Measurements from ENCODE around the gene ADGRL1. TPM values are rescaled to one million over a fixed set of nuclear protein-coding genes. Genes with fewer than 3 reads are reported as not detected.

Gene ADGRL1
- total RNA-seq, 4 donors from 2014 or later, result 0.76 to 3.5 (median 1.2) TPM

DNA sequence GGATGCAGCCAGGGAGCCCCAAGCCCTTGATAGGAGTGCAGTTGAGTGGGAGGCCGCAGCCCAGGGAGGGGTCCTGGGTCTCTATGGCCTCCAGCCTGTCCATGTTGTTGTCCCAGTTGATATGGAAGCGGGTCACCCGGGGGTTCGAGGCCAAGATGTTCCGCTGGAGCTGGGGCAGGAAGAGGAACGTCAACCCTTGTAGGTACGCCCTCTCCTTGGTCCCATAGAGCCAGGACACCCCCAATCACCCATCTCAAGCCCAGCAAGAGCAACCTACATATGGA lies 85.5 kb downstream of the ADGRL1 start:
- in situ Hi-C loops (cut with MboI; ENCODE audit: low sequenced_read_pairs in 4 of 4), result no loop called here
- no peak overlapping the region for H3K4me3 ChIP-seq
- TF ChIP-seq, protein P1, sequence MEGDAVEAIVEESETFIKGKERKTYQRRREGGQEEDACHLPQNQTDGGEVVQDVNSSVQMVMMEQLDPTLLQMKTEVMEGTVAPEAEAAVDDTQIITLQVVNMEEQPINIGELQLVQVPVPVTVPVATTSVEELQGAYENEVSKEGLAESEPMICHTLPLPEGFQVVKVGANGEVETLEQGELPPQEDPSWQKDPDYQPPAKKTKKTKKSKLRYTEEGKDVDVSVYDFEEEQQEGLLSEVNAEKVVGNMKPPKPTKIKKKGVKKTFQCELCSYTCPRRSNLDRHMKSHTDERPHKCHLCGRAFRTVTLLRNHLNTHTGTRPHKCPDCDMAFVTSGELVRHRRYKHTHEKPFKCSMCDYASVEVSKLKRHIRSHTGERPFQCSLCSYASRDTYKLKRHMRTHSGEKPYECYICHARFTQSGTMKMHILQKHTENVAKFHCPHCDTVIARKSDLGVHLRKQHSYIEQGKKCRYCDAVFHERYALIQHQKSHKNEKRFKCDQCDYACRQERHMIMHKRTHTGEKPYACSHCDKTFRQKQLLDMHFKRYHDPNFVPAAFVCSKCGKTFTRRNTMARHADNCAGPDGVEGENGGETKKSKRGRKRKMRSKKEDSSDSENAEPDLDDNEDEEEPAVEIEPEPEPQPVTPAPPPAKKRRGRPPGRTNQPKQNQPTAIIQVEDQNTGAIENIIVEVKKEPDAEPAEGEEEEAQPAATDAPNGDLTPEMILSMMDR (IDR thresholded peaks at IDR 0.05 in 4 of 5, conservative IDR thresholded peaks at IDR 0.05 in 1 of 5), result no peak
- TF ChIP-seq POLR2A (IDR thresholded peaks at IDR 0.05), result no peak

DNA sequence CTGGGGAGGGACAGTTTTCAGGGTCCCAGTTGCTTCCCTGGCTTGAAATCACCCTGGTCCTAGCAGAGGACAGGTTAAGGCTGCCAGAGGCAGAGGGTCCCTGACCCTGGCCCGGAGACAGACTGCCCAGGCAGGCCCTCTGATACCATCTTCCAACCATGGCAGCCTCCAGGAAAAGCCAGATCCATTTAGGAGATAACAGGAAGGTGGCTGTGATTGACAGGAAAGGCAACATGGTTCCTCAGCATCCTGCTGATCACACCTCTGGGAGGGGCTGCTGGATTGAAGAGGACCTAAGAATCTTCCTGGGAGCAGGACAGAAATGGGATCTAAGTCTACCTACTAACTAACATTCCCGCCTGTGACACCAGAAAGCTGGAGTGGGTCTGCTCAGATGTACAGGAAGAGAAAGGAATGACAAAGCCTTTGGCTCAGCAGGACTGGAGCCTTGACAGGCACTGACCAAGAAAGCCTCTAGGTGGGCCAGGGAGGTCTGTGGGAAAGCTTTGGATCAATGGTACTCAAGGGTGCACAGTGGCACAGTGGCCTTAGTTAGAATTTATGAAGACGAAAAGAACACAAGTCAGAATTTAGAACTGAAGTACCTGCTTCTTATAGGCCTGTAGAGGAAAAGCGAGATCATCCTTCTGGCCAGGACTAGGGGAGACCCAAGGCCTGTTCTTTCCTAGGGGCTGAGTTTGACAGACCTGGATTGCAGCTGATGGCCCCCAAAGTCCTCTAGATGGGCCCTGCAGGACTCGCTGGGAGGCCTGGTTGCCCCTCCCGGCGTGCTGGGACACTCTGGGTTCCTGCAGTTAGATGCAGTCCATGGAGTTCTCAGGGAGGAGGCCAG lies 86.1 kb downstream of the ADGRL1 start:
- DNase-seq (no peak), ATAC-seq (no peak)
- peak overlapping the region in 3 of 4 donors; percentile 61 to 71 (median 67) for H3K4me3 ChIP-seq
- intact Hi-C loops (cut with DNase I; ENCODE audit: low total_unique reads) (loop anchor here (2.0 to 5.0 kb wide), 3 partner anchors 113 to 443 kb away; partner anchors contain the start of gene RFX1), in situ Hi-C loops (cut with MboI; ENCODE audit: low sequenced_read_pairs in 4 of 4) (loop anchor here in 1 of 4 donors (5.0 kb wide), 1 partner anchor 38 kb away; no protein-coding TSS in a partner anchor)
- no peaks in the 10 kb centered on the region for H3K9me3 ChIP-seq
- no peaks in the 10 kb centered on the region for H3K36me3 ChIP-seq
- H3K4me1 ChIP-seq, result peaks cover 38 to 39% of the 10 kb centered on the region in 2 donors
- no peaks in the 10 kb centered on the region for H3K27me3 ChIP-seq
- H3K27ac ChIP-seq, result peak overlapping the region; percentile 98 to 100 (median 99)
- no peak for TF ChIP-seq POLR2A (IDR thresholded peaks at IDR 0.05)
- TF ChIP-seq, protein P1 (IDR thresholded peaks at IDR 0.05 in 4 of 5, conservative IDR thresholded peaks at IDR 0.05 in 1 of 5), result no peak

More for the DNA sequence above, 85.5 kb downstream of the ADGRL1 start:
- no peak for ATAC-seq
- H3K27ac ChIP-seq, result peak overlapping the region; percentile 98 to 100 (median 99)
- no peak for DNase-seq
- no peaks in the 10 kb centered on the region for H3K27me3 ChIP-seq
- H3K4me1 ChIP-seq, result peaks cover 33 to 34% of the 10 kb centered on the region in 2 donors
- intact Hi-C loops (cut with DNase I; ENCODE audit: low total_unique reads), result no loop called here
- H3K9me3 ChIP-seq, result no peaks in the 10 kb centered on the region
- H3K36me3 ChIP-seq, result no peaks in the 10 kb centered on the region

DNA sequence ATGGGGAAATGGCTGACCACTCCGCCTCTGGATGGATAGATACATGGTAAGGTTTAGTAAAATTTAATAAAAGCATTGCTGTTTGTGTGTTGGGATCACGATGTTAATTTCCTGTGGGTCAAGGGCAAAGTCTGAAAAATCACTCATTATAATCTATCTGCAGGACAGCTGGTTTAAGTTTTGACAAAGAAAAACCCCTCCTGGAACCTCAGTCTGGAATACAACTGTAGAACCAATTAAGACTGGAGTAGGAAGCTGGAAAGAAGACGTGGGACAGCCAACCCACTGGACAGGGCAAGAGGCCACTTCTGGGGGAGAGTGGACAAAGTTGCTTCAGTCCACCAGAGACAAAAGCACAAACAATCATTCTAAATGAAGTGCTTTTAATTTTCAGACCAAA lies 86.8 kb downstream of the ADGRL1 start:
- Histone ChIP-seq H3K9me3 (no peaks in the 10 kb centered on the region), H3K27ac (peak overlapping the region; percentile 98 to 100 (median 99)), H3K4me3 (peak overlapping the region; percentile 61 to 71 (median 64)), H3K4me1 (peaks cover 45 to 46% of the 10 kb centered on the region in 2 donors), H3K36me3 (no peaks in the 10 kb centered on the region), H3K27me3 (no peaks in the 10 kb centered on the region)
- in situ Hi-C loops (cut with MboI; ENCODE audit: low sequenced_read_pairs in 4 of 4) (loop anchor here in 1 of 4 donors (5.0 kb wide), 1 partner anchor 37 kb away; no protein-coding TSS in a partner anchor), intact Hi-C loops (cut with DNase I; ENCODE audit: low total_unique reads) (loop anchor here (2.0 to 5.0 kb wide), 3 partner anchors 112 to 444 kb away; partner anchors contain the start of gene RFX1)
- ATAC-seq (no peak), DNase-seq (no peak)
- no peak for TF ChIP-seq POLR2A (IDR thresholded peaks at IDR 0.05)
- TF ChIP-seq, protein P1 (IDR thresholded peaks at IDR 0.05 in 4 of 5, conservative IDR thresholded peaks at IDR 0.05 in 1 of 5), result no peak

DNA sequence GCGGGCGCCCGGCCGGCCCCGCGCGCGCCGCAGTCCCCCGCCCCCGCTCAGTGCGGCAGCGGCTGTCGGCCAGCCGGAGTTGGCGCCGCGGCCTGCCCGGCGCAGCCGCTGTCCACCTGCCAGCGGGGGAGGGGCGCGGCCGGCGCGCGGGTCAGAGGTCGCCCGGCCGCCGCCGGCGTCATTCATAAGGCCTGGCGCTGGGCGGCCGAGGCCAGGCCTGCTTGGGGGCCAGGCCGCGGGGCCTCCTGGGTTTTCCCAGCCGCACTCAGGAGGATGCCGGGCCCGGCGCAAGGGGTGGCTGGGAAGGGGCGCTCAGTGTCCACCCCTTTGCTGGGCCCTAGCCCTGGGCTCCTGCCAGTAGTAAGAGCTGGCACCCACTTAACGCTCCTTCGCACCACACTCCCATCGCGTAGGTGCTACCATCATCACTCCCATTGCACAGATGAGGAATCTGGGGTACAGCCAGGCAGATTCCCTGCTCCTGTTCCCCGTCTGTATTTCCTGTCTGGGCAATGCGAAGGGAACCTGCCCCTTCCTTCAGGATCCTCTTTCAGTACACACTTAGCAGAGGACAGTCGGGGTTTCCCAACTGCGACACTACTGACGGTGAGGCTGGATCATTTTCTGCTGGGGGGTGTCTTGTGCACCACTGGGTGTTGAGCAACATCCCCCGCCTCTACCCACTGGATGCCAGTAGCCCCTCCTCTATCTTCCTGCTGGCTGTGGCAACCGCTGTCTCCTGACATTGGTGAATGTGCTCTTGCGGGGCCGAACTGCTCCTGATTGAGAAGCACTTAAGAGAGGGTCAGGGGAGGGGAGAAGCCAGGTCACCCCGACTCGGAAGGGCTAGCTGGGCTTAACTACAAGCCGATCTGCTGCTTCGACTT lies 87.6 kb downstream of the ADGRL1 start:
- TF ChIP-seq, protein P1 (IDR thresholded peaks at IDR 0.05 in 4 of 5, conservative IDR thresholded peaks at IDR 0.05 in 1 of 5), result peak in 1 of 5 experiments; percentile 12
- TF ChIP-seq POLR2A (IDR thresholded peaks at IDR 0.05), result peak; percentile 77 to 78
- ATAC-seq, result peak; percentile 71 to 81
- in situ Hi-C loops (cut with MboI; ENCODE audit: low sequenced_read_pairs in 4 of 4), result loop anchor here in 1 of 4 donors (5.0 kb wide), 1 partner anchor 36 kb away; no protein-coding TSS in a partner anchor
- peak; percentile 90 to 99 for DNase-seq
- no peaks in the 10 kb centered on the region for H3K9me3 ChIP-seq
- H3K27me3 ChIP-seq, result no peaks in the 10 kb centered on the region
- no peaks in the 10 kb centered on the region for H3K36me3 ChIP-seq
- peaks cover 53% of the 10 kb centered on the region in 2 donors for H3K4me1 ChIP-seq
- intact Hi-C loops (cut with DNase I; ENCODE audit: low total_unique reads), result loop anchor here (1.0 to 5.0 kb wide), 6 partner anchors 10 to 444 kb away; partner anchors contain the start of genes ASF1B, DNAJB1 and RFX1
- peak overlapping the region; percentile 61 to 71 (median 64) for H3K4me3 ChIP-seq
- peak overlapping the region; percentile 98 to 100 (median 99) for H3K27ac ChIP-seq
